GM19372 (cell line): Measurements from ENCODE around the gene TSR3.

Source experiments
- ATAC-seq: cut with Tn5 transposase; IDR thresholded peaks from one replicate; pipeline ENCODE4 v1.9.1; 2021; ENCODE audit warnings: mild to moderate bottlenecking, low read depth, moderate library complexity; ENCODE audit not compliant: unreplicated experiment

The TSR3 gene

GRCh38 chr16:1378087-1378803, 26.6 kb upstream of the TSR3 start:
- no peak for ATAC-seq

- ATAC-seq: no peak
These were observed 25.8 kb upstream of the TSR3 start for GRCh38 chr16:1377406-1378010.

- no peak for ATAC-seq
These were observed 24.2 kb upstream of the TSR3 start for GRCh38 chr16:1375741-1376410.

DNA sequence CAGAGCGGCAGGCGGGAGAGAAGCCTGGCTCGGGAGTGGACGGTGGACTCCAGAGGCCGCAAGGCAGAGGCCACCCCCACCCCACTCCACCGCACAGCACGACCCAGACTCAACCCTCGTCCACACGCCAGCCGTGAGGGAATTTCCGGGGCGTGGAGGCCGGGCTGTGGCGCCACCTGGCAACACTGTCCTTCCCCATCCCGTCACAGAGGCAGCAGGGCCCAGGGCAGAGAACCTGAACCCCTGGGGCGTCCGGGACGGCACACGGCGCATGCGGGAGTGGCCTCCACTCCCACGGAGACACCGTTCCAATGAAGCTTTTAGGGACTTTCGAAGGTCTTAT, 23.6 kb upstream of the TSR3 start:
- no peak for ATAC-seq

GRCh38 chr16:1374418-1375297, 23.0 kb upstream of the TSR3 start:
- no peak for ATAC-seq

DNA sequence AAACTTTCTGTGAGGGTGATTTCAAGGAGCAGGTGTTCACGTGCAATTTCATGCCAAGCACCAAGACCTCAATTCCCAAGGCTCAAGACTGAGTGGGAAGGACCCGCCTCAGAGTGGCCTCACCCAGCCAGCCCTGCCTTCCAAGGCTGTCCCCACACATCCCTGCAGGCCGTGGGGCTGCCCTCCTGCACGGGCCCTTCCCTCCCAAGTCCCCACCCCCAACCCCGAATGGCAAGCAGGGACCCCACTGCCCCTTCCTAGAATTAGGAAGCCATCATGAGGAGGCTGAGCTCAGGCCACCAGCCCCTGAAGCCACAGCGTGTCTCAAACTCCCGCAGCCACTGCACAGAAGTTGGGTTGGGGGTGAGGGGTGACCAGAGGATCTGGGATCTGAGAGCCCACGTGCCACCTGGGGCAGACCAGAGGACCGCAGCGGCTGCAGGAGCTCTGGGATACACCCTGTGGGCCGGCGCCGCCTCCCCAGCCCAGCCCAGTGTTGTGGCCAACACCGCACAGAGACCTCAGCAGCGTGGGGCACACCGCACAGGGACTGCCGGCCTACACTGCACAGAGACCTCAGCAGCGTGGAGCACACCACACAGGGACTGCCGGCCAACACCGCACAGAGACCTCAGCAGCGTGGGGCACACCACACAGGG, 20.7 kb upstream of the TSR3 start:
- no peak for ATAC-seq

DNA sequence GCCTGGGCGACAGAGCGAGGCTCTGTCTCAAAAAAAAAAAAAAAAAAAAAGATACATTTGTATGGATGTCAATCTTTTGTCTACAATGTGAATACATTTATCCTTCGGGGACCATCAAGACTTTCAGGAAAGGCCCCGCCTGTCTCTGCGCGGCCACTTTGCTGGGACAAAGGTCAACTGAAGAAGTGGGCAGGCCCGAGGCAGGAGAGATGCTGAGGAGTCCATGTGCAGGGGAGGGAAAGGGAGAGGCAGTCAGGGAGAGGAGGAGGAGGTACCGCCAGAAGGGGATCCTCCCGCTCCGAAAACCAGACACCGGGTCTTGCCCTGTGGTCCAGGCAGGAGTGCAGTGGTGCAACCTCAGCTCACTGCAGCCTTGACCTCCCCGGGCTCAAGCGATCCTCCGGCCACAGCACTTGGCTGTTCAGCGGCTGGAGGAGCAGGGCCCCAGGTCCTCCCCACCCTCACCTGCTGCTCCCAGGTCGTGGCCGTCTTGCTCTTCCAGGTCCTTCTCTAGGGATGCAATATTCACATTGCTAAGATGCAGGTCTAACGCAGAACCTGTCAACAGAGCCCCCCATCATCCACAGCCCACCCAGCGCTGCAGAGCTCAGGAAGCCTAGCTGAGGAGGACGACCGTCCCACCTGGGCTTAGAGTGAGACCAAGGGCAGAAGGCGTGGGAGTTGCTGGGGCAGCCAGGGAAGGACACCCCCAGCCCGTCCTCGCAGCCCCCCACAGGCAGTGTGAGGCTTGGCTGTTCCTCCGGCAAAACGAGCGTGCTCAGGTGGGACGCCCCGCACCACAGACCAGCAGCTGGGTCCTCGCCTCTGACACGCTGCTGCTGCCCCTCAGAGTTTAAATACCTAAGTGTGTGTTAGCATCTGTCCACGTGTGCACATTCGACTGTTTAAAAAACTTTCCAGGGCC, 19.6 kb upstream of the TSR3 start:
- ATAC-seq: no peak

DNA sequence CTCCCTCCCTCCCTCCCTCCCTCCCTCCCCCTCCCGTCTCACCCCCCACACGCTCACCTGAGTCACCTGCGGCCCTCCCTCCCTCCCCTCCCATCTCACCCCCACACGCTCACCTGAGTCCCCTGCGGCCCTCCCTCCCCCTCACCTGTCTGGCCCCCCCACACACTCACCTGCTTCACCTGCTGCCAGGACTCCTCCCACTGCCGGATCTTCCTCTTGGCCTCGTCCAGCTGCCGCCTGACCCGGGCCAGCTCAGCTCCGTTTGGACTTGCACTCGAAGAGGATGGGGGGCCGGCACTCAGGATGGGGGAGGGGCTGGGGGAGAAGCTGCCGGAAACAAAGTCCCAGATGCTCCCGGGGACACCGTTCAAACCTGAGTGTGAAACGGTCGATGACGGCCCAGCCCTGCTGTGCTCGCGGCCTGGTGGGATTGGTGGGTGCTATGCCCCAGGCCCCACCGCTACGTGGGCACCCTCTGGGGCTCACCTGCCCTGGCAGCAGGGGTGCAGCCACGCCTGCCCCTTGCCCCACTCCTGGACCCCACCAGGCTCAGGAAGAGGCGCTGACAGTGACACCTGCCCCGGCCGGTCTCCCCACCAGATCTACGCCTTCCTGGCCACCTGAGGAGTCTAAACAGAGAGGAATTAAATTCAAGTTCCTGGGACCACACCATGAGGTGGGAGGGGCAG, 16.0 kb upstream of the TSR3 start:
- ATAC-seq: no peak

DNA sequence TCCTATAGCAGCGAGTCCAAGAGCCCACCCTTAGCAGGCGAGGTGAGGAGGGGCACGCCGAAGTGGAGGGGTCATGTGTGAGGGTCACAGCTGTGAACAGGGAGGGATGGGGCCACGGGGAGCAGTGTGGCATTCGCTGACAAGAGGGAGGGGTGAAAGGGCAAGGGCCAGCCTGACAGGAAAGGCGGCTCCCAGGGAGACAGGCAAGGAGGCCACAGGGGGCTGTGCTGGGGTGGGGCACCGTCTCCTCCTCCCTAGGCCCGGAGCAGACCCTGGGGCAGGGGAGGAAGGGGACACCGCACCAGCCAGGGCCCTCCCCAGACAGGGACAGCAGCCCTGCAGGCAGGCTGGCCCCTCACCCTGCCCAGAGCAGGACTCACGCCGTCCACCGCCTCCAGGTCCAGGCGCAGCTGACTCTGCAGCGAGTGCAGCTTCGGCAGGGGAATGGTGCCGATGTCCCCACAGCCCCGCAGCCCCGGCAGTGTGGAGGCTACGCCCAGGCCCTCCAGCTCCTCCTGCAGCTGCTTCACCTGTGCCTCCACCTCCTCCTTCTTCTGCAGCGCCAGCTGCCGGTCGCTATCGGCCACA, 15.1 kb upstream of the TSR3 start:
- ATAC-seq: no peak

GRCh38 chr16:1366060-1366711, 14.5 kb upstream of the TSR3 start:
- ATAC-seq: no peak

- no peak for ATAC-seq
These were observed 12.8 kb upstream of the TSR3 start for GRCh38 chr16:1364510-1364909.

GRCh38 chr16:1363501-1364041, 11.9 kb upstream of the TSR3 start:
- ATAC-seq: no peak

DNA sequence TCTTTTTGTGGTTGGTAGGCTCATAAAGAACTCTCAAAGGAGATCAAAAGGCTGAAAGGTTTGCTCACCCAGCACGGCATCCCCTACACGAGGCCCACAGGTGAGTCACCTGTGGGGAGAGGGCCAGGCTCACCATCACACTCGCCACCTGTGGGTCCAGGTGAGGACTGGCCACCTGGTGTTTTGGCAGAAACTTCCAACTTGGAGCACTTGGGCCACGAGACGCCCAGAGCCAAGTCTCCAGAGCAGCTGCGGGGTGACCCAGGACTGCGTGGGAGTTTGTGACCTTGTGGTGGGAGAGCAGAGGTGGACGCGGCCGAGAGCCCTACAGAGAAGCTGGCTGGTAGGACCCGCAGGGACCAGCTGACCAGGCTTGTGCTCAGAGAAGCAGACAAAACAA, 11.1 kb upstream of the TSR3 start:
- no peak for ATAC-seq

DNA sequence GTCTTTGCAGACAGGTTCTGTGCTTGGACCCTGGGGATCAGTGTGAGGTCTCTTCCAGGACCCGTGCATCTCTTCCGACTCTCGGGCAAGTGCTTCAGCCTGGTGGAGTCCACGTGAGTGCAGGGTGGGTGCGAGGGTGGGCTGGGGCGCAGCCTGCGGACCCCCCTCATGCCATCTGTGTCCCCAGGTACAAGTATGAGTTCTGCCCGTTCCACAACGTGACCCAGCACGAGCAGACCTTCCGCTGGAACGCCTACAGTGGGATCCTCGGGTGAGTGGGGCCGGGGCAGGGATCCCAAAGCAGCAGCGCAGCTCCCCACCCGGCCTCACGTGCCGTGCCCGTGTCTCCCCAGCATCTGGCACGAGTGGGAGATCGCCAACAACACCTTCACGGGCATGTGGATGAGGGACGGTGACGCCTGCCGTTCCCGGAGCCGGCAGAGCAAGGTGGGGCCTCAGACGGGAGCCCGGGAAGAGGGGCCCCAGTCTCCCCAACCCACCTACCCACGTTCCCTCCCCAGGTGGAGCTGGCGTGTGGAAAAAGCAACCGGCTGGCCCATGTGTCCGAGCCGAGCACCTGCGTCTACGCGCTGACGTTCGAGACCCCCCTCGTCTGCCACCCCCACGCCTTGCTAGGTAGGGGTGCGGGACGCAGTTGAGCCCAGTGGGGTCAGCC, 10.1 kb upstream of the TSR3 start:
- no peak for ATAC-seq

GRCh38 chr16:1357906-1358566, 6.4 kb upstream of the TSR3 start:
- ATAC-seq: no peak

DNA sequence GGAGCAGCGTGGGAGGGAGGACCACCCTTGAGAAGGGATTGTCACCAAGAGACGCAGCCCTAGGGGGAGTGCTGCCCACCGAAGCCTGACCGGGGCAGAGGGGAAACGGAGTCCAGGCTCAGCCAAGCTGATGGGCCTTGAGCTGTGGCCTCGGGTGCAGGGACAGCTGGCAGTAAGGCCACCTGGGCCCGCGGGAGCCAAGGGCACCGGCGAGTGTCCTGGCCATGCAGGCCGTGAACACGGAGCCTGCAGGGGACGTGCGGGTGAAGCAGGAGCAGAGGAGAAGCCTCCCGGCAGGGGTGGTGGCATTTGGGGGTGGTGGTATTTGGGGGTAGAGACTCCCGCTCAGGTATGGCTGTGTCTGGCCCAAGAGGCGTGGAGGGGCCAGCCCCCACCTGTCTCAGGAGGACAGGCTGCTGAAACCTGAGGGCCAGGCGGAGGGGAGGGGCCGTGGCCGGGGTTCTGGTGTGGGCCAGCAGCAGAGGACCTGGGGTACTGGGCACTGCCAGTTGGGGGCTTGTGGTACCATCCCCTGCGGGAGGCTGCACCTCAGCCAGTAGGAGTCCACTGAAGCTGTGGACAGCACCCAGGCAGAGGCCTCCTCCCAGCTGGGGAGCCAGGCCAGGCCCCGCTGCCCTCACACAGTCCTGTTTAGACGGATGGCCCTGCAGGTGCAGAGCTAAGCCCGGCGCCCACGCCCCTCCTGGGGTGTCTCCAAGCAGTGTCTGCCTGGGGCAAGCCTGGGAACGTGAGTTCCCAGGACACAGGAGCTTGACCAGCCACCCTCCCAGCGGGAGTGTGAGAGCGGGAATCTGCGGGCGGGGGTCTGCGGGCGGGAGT, 4.6 kb upstream of the TSR3 start:
- no peak for ATAC-seq
